NCI-H526 treated with DMSO at 0.1 percent for 48 hours (cell line): ENCODE measurements around the gene CETP.
"Not testable (repeated sequence)": the region's sequence is repeated elsewhere in the genome, so short reads cannot be mapped to it uniquely, and the experiment has no call there.

Experiments
- DNase-seq: peaks from one replicate; lab custom pipeline; 2025; lab: John Stamatoyannopoulos, UW

CETP gene

DNA sequence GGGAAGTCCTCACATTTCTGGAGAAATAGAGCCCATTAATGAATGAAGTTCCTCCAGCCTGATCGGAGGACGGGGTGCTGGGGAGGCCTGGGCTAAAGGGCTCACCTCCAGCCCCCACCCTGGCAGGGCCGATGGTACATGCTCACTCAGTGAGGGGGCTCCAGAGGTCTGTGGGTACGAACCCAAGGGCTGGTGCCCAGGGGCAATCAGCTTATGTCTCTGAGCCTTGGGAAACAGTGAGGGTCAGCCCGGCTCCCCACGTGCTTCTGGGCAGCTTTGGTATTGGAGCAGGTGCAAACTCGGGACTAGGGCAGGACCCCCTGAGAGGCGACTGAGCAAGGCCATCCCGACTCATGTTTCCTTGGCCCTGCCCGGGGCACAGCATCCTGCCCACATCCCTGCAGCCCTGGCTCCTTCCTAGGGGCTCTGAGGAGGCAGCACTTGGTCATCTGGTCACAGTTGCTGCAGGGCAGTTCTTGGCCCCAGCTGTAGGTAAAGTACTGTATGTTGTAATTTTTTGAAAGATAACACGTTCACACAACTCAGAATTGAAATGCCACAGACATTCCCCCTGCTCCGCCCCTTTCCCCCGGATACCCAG lies 969 bp upstream of the CETP start:
- no peak for DNase-seq

DNA sequence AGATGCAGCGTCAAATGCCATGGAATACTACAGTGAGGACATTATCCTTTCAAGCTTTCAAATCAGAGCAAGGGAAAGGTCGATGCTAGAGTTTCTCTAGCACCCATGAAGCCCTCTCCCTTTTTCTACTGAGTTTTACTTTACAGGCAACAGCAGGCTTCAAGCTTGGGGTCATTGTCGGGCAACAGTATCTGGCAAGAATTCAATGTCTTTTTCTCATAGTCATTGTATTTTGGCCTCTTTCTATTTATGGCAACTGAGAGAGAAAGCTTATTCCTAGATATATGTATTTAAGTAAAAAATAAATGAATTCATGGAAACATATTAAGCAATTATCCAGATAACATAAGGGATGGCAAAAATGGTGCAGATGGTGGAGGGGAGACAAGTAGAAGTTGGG lies 364 bp upstream of the CETP start:
- DNase-seq, result no peak

DNA sequence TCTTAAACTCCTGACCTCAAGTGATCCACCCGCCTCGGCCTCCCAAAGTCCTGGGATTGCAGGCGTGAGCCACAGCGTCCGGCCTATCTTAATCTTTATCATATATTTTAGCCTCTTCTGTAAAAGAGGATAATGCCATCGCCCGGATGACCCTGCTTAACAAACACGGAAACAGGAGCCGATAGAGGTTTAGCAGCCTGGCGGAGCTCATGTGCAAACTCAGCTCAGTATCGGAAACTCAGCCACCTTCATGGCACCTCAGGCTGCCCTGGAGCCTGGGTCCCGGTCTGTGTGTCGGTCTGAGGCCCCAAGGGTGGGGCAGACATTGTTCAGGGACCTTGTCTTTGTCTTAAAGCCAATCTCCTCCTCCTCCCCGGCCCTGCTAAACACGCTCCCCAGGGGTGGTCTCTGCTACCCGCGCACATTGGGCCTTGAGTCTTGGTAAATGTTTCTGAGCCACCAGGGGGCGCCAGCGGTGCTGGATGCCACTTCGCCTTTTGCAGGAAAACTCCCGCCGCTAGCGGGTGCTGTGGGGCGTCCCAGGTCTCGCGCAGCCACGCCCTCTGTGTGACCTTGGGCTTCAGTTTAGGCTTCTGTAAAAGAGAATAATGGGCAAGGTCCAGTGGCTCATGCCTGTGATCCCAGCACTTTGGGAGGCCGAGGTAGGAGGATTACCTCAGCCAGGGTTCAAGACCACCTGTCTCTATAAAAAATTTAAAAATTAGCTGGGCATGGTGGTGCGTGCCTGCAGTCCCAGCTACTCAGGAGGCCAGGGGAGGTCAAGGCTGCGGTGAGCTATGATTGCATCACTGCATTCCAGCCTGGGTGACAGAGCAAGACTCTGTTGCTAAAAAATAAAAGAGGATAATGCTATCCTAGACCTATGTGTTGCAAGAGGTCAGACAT lies 2.7 kb downstream of the CETP start:
- peak; percentile 29 for DNase-seq

DNA sequence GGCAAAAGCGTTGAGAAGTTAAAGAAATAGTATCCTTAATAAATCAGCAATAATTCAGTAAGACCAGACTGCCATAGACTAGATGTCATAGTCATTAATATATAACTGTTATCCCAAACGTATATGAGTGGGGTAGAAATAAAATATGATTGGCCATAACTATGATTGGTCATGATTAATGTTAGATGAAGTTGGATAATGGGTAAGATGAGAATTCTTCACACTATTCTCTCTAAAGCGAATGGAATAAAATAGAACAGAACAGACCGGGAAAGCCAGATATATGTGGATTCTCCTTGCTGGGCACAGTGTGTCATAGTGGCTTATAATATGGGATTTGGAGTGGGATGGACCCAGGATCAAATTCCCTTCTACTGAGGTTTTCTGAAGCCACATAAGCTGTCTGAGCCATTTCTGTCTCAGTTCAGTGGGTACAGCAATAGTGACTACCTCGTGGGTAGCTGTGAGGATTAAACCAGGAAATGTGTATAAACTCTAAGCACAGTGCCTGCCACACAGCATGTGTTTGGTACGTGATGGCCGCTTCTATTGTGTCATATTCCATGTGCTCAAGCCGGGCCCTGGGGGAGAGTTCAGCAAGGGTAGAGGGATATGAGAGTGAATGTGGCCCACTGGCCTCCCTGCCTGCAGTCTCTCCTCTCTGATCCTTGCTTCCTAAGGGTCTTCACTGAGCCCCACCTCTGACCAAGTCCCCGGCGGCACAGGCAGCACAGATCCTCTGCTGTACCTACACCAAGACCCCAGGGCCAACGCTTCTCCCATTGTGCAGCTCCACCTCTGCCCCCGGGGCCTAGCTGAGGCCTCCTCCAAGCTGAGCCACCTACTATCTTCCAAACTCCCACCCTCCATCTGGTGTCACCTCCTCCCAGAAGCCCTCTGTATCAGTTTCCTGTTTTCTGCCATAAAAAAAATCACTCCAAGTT lies 3.7 kb downstream of the CETP start:
- DNase-seq, result no peak

DNA sequence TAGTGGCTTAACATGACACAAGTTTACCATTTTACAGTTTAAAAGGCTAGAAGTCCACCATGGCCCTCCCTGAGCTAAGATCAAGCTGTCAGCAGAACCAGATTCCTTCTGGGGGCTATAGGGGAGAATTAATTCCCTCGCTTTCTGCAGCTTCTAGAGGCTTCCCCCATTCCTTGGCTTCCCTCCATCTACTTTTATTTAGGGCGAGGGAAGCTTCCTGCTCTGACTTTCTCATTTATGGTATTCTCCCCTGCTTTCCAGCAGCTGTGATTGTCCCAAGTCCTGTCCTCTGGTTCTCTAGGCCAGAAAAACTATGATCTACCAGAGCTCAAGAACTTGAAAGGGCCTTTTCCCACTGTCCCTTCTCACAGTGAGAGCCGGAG lies 4.3 kb downstream of the CETP start:
- no peak for DNase-seq

DNA sequence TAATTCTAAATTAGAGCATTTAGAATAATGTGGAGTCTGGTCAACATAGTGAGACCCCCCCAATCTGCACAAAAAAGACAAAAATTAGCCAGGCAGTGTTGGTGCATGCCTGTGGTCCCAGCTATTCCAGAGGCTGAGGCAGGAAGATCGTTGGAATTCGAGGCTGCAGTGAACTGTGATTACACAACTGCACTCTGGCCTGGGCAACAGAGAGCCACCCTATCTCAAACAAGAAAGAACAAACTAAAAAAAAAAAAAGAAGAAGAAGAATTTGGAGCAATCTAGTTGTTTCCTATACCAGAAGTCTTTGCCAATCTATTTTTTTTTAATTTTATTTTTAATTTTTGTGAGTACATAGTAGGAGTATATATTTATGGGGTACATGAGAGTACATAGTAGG lies 6.0 kb downstream of the CETP start:
- DNase-seq, result no peak

DNA sequence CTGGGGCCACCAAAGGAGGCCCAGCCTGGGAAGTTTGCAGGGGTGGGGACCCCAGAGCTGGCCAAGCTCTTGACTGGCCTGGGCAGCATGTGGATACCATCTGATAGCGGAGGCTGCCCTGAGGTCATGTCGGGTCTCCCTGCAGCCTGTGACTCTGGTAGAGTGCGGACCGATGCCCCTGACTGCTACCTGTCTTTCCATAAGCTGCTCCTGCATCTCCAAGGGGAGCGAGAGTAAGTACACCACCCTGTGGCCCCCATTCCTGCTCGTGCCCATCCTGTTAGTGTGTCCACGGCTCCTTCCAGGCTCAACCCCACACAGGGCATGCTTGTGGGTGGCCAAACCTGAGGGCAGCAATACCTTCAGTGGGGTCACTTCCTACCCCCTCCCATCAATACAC lies 8.0 kb downstream of the CETP start:
- no peak for DNase-seq

DNA sequence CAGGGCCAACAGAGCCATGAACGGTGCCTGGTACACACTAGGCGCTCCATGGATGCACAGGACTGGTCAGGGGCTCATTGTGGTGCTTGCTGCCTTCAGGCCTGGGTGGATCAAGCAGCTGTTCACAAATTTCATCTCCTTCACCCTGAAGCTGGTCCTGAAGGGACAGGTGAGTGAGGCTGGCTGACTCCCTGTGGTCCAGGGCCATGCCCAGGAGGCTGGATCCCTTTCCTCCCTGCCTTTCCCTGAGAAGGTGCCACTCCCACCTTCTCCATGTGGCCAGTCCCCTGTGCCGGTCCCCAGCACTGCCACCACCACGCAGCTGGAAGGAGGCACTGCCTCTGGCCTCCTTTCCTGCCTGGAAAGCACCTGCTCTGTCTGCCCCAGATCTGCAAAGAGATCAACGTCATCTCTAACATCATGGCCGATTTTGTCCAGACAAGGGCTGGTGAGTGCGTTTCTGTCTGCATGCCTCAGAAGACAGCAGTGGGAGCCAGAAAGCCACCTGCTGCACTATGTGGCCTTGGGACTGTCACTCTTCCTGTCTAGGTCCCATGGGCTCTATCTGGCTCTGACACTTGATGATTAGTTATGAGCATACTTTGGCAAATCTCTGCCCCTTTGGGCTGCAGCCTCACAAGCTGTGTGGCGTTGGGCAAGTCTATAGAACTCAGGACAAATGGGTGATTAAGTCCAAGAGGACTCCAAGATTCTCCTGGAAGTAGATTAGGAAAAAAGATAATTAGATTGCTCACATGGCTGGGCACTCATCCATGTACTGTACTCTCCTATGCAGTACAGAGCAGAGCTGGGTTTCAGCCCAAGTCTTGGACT lies 9.4 kb downstream of the CETP start:
- DNase-seq, result no peak

DNA sequence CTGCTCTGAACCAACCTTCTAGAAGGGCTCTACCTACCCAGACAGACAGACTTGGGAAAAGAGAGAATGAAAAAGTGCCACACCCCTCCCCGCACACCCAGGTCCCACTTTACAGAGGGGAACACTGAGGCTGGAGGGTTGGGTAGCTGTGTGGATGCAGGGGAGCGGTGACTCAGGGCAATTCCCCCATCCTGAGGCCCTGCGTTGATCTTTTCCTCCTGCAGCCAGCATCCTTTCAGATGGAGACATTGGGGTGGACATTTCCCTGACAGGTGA lies 10.0 kb downstream of the CETP start:
- DNase-seq, result no peak

DNA sequence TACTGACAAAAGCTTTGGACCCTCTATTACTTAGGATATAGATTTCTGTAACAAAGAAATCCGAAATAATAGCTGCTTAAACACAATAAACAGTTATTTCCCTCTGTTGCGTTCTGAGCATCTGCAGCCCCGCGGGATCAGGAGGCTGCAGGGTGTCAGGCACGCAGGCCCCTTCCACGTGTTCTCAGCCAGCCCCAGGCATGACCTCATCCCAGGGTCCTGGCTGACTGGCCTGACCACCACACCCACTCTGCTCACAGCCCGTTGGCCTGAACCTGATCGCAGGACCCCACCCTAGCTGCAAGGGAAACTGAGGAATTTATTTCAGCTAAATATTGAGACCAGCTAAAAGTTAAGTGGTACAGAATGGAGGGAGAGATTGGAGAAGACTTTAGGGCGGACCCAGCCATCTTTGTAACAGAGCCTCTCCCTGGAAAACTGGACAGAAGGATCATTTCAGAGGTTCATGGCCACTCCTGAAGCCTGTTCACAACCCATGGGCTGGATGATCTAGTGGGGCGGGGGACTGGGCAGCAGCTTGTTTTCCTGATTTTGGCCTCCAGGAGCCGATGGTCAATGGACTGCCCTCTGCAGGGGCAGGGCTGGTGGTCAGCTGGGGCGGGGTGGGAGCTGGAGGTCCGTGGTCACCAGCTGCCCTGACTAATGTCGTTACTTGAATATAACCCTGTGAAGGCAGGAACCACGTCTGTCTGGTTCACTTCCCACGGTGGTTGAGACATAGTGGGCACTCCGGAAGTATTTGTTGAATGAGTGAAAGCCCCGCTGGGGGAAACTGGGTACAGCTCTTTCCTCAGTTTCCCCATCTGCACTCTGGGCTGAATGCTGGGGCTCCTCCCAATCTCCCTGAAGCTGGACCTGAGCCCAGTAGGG lies 10.9 kb downstream of the CETP start:
- DNase-seq, result no peak

DNA sequence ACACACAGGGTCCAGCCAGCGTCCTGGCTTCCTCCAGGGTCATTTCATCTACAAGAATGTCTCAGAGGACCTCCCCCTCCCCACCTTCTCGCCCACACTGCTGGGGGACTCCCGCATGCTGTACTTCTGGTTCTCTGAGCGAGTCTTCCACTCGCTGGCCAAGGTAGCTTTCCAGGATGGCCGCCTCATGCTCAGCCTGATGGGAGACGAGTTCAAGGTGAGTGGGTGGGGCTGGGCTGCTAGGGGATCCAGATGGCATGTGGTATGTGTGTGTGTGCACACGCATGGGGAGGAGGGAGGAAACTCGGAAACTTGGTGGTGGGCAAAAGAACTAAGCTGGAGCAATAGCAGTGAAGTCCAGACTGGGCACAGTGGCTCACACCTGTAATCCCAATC lies 11.5 kb downstream of the CETP start:
- no peak for DNase-seq

DNA sequence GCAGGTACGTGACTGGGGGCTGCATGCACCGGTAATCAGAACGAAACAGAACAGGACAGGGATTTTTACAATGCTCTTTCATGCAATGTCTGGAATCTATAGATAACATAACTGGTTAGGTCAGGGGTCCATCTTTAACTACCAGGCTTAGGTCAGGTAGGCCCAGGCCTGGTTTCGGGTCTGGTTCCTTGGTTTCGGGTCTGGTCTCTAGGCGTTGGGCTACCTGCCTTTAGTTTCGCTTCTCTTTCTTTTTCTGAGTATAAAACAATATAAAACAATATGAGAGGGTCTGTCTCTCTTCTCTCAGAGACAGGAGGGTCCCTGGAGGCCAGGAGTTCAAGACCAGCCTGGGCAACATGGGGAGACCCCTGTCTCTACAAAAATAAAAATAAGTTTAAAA lies 12.1 kb downstream of the CETP start:
- DNase-seq, result not testable (repeated sequence)

DNA sequence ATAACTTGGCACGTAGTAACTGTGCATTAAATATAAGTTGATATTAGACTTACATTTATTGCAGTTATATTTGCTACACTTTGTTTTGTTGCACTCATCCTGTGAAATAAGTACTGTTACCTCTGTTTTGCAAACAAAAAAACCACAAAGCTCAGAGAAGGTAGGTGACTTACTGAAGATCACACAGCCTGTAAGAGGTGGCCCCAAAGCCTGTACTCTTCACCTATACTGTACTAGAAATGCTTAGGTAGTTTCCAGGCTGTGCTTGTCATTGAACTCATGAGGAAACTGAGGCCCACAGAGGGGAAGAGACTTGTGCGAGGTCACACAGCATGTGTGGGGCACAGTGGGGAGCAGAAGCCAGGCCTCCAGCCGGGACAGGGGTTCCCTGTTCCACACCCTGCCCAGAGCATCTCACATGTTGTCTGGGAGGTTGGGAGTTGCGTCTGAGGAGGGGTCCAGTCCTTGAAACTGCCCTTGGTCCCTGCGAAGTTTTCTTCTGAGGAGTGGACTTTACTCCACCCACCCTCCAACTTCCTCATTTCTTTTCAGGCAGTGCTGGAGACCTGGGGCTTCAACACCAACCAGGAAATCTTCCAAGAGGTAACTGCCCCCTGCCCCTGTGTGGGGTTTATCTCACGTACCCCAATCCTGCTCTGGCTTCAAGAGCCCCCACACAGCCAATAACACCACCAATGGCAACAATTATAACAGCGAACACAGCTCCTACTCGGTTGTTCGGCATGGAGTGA lies 13.0 kb downstream of the CETP start:
- DNase-seq, result no peak

DNA sequence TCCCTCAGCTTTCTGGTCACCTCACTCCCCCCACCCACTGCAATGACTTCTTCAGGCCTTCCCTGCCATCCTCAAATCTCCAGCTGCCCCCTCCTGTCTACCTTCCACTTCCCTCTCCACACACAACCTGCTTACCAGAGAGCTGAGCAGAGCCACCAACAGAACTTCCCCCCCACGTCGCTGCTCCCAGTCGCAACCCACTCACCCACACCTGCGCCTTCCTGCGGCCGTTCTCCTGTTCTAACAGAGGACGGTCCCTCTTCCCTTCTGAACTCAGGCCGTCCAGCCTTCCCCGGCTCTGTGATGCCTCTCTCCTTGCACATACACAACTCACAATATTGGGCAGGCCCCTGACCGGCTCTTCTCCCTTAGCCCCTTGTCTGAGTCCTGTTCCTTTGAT lies 14.0 kb downstream of the CETP start:
- no peak for DNase-seq

DNA sequence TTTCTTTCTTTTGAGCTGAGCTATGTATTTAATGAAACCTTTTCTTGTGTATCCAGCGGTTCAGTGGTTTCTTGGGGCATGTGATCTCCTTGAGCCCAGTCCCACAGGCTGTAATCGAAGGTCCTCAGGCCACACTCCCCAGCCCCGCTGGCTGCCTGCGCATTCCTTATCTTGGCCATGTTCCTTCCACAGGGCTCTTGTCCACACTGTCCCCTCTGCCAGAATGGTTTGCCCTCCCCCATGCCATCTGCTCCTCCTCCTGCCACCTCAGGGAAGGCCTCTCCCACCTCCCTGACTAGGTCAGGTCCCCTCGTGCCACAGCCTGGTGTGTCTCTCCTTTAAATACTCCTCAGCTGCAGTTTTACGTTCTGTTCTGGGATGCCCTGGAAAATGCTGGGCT lies 15.5 kb downstream of the CETP start:
- DNase-seq, result no peak

DNA sequence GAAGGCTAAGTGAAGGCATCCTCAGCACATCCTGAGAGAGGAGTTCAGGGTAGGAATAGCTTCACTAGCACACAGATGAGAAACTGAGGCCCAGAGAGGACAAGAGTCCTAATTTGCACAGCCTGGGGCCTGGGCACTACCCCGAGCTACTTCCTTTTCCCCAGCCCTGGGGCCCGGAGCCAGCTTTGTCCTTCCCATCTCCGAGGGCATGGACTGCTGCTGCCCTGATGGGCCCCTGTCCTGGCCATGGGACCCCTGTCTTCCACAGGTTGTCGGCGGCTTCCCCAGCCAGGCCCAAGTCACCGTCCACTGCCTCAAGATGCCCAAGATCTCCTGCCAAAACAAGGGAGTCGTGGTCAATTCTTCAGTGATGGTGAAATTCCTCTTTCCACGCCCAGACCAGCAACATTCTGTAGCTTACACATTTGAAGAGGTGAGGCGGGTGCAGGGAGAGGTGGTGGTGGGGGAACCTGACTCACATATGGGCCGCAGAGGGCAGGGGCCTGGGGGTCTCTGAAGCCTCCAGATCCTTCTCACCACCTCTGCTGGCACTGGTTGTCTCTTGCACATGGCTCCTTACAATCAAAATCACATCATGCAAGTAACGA lies 16.2 kb downstream of the CETP start:
- no peak for DNase-seq

DNA sequence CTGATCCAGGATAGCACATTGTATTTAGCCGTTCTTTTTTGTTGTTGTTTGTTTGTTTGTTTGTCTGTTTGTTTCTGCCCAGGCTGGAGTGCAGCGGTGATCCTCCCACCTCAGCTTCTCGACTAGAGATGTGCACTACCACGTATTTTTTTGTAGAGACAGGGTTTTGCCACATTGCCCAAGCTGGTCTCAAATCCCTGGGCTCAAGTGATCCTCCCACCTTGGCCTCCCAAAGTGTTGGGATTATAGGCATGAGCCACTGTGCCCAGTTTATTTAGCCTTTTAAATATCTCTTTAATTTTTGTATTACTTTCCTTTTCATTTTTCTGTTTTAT lies 18.4 kb downstream of the CETP start:
- DNase-seq, result no peak

DNA sequence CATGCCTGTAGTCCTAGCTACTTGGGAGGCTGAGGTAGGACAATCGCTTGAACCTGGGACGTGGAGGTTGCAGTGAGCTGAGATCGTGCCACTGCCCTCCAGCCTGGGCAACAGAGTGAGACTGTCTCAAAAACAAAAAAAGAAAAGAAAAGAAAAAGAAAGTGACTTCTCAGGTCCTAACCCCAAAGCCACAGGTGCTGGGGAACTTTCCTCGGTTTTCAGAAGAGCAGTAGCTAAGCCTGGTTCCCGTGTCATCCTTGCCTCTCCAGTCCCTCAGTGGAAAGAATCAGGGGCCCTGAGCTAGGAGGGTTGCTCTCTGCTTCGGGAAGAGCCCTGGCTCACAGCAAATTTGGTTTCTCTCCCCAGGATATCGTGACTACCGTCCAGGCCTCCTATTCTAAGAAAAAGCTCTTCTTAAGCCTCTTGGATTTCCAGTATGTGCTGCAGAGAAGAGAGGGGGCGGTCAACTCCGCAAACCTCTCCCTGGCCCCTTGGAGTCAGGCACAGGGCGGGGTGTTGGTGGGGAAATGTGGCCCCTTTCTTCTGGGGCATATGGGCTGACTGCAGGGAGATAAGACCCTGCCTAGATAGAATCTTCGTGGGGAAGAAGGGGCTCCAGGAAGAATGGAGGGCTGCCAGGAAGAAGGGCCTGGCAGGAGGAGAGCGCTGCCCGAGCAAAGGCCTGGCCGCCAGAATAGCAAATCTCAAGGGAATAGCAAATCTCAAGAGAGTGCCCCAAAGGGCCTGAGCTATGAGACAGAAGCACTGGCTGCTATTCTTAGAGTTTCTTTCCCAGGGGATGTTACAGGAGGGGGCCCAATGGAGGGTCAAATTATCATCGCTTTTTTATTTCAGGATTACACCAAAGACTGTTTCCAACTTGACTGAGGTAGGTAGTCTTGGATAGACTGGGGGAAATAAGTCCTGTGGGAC lies 19.3 kb downstream of the CETP start:
- DNase-seq, result no peak

DNA sequence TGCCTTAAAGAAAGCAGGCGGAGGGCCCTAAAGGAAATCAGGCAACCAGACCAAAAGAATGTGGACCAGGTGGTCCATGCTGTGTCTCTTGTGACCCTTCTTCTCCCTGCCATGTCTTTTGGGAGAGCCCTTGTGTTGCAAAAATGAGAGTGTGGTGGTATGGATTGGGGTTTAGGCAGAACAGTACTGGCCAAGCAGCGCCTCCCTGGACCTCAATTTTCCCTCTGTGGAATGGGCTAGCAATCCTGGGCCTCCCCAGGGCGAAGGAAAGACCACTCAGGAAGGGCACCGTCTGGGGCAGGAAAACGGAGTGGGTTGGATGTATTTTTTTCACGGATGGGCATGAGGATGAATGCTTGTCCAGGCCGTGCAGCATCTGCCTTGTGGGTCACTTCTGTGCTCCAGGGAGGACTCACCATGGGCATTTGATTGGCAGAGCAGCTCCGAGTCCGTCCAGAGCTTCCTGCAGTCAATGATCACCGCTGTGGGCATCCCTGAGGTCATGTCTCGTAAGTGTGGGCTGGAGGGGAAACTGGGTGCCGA lies 20.1 kb downstream of the CETP start:
- no peak for DNase-seq
